Measurements from ENCODE around the gene L1CAM. TPM values are rescaled to one million over a fixed set of nuclear protein-coding genes. Genes with fewer than 3 reads are reported as not detected.

The L1CAM gene
- total and polyA plus RNA-seq, 2 of the 8 experiments (the other 6 are each of a cell fraction or from before 2014, with no cell fraction given): 11.0 to 43.0 TPM

DNA sequence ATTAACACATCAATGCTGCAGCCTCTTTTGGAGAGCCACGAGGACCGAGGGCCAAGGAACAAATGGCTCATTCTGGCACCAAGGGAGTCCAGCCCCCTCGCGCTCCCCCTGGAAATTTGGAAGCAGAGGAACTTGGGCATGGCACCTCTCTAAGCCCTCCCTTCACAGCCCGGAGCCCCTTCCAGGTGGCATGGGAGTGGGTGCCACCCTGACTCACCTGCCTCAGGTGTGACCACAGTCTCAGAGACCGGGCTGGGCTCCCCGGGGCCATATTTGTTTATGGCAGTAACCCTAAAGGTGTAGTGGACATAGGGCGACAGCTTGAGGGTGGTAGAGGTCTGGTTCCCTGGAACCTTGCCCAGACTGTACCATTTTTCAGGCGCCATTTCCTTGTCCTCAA lies 18.8 kb downstream of the L1CAM start (continued):
- TF ChIP-seq HDAC2 (IDR thresholded peaks at IDR 0.05; ENCODE audit: borderline replicate concordance in 1 of 2, low read depth in 2 of 2, low read length in 2 of 2): no peak
- TF ChIP-seq, protein P1, sequence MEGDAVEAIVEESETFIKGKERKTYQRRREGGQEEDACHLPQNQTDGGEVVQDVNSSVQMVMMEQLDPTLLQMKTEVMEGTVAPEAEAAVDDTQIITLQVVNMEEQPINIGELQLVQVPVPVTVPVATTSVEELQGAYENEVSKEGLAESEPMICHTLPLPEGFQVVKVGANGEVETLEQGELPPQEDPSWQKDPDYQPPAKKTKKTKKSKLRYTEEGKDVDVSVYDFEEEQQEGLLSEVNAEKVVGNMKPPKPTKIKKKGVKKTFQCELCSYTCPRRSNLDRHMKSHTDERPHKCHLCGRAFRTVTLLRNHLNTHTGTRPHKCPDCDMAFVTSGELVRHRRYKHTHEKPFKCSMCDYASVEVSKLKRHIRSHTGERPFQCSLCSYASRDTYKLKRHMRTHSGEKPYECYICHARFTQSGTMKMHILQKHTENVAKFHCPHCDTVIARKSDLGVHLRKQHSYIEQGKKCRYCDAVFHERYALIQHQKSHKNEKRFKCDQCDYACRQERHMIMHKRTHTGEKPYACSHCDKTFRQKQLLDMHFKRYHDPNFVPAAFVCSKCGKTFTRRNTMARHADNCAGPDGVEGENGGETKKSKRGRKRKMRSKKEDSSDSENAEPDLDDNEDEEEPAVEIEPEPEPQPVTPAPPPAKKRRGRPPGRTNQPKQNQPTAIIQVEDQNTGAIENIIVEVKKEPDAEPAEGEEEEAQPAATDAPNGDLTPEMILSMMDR (IDR thresholded peaks at IDR 0.05; ENCODE audit: control extremely low read depth in 1 of 3, insufficient read depth in 1 of 3, low read depth in 1 of 3, low read length in 3 of 3): no peak
- TF ChIP-seq BACH1 (IDR thresholded peaks at IDR 0.05; ENCODE audit: low read length): no peak
